HG02678 (cell line): ENCODE data around the gene SNX33.
"Not testable (repeated sequence)": the region's sequence is repeated elsewhere in the genome, so short reads cannot be mapped to it uniquely, and the experiment has no call there.

Experiments
- ATAC-seq: cut with Tn5 transposase; IDR thresholded peaks from one replicate; pipeline ENCODE4 v1.9.1; 2021; ENCODE audit warnings: mild to moderate bottlenecking, moderate library complexity; ENCODE audit not compliant: unreplicated experiment

The SNX33 gene

DNA sequence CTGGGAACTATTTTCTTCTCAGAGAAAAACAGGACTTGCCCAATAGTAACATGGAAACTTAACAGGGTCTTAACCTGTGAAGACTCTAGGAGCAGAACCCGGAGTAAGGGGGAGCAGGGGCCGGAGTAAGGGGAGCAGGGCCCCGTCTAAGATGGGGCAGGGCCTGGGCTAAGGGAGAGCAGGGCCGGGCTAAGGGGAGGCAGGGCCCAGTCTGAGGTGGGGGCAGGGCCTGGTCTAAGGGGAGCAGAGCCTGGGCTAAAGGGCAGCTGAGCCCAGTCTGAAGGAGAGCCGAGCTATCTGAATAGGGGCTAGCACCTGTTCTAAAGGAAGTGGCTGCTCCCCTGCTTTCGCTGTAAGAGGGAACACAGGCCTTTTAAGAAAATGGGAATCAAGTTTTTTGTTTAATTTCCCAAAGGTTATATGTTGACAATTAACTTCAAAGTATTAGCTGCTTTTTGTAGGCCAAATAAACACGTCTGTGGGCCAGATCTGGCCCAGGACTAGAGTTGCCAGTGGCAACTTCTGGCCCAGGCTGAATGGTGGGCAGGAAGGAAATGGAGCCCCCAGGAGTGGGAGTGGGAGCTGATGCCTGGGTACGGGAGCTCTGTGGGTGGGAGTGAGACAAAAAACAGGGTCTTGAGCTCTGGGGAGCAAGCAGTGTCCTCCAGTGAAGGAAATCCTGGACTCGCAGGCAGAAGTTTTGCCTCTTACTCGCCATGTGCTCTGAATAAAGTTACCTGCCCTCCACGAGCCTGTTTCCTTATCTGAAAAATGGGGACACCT is 32.5 kb downstream of the SNX33 start:
- no peak for ATAC-seq

DNA sequence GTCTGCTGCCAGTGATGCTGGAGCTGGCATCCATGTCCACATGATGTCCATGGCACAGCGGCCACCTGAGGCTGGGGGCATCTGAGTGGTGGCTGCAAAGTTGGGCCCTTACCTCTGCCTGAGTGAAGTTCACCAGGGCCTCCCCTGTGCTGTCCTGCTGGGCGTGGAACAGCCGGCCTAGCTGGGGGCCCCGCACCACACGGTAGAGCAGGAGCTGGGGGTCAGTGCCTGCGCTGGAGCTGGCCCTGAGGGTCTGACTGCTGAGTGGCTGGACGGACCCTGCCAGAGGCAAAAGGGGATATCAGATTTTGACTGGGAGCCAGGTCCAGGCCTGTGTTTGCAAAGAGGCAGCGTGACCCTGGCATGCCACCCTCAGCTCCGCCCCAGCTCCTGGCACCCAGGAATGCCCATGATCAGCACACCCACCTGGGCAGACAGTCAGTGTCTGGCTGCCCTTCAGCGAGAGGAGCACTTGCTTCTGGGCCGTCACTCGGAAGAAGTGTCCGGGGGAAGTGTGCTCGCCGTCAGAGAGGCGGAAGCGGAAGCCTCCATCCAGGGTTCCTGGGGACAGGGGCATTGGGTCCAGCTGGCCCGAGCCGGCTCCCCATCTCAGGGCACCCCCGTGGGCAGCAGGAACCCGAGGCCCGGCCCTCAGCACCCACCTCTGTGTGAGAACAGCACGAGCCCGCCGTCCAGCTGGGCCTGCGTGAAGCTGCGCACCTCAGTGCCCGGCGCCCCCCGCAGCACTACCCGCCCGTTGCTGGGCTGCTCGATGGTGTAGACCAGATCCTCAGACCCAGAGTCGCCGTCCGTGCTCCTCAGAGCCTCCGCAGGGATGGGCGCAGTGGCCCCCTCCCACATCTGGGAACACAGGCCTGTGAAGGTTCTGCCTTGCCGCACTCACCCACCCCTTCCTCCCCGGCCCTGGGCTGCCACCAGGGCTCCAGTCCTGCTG is 34.7 kb downstream of the SNX33 start:
- ATAC-seq, result no peak

DNA sequence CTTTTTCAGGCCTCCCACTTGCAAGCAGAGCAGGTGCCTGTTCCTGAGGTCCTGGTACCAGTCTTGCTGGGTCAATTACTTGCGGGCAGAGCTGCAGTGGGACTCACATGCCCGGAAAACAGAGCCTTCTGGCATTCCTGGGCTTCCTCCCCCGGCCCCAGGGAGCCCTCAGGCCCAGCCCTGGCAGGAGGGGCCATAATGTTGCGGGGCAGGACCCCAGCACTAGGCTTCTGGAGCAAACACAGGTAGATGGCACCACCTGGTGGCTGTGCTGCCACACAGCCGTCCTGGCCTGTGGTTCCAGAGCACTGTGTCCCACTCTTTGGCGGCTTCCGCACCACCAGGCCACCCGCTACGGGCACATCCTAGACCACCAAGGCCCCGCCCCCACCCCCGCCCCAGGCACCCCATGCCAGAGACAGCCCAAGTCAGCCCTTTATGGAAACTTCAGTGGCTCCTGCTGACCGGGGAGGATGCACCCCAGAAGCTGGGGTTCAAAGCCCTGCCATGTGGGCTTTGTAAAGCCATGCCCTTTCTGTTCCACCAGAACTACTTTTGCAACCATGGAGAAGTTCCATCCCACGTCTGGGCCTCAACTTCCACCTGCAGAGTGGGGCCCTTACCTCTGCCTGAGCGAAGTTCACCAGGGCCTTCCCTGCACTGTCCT is 36.1 kb downstream of the SNX33 start:
- not testable (repeated sequence) for ATAC-seq

DNA sequence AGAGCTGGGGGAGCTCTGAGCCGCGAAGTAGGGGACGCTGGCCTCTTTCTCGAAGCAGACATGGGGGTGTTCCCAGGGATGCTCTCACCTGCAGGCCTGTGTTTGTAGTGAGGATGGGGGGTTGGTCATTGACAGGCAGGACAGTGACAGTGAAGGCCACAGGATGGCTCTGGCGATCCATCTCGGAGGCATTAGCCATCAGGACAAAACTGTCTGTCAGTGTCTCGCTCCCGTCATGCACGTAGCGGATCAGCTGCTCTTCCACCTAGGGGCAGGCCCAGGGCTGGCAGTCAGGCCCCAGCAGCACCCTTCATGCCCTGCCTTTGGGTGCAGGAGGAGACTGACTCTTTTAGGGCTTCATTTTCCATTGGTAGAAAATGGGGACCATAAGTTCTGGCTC is 36.9 kb downstream of the SNX33 start:
- ATAC-seq, result no peak

DNA sequence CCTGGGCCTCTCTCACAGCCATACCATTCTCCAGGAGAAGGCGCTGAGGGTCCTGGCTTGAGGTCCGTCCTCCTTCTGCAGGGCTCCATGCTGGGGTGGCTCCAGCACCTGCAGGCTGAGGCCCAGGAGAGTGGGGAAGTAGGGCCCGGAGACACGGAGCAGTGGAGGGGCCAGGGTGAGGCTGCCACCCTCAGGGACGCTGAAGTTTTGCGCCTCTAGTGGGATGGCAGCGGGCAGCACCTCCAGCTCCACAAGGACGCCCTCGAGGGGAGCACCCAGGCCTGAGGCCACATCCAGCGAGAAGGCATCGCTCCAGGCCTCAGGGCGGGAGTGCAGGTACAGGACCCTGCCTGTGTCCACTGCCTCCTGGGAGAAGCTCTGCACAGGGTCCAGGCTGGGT is 37.5 kb downstream of the SNX33 start:
- no peak for ATAC-seq

DNA sequence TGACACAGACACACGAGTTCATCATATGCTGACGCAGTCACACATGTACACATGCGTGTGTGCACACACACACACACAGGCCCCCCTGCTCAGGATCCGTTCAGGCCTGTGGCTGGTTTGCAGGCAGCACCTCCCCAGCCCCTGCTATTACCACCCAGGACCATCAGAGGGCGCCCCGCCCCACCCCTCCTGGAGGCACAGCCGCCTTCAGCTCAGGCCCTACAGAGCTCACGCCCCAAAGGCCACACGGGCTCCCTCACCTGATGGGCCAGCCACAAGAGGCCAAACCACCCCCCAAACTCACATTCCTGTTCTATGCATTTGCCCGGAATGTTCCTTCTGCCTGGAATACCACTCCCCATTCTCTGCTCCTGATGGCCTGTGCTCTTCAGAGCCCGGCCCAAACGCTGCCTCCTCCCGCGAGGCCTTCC is 38.5 kb downstream of the SNX33 start:
- not testable (repeated sequence) for ATAC-seq

DNA sequence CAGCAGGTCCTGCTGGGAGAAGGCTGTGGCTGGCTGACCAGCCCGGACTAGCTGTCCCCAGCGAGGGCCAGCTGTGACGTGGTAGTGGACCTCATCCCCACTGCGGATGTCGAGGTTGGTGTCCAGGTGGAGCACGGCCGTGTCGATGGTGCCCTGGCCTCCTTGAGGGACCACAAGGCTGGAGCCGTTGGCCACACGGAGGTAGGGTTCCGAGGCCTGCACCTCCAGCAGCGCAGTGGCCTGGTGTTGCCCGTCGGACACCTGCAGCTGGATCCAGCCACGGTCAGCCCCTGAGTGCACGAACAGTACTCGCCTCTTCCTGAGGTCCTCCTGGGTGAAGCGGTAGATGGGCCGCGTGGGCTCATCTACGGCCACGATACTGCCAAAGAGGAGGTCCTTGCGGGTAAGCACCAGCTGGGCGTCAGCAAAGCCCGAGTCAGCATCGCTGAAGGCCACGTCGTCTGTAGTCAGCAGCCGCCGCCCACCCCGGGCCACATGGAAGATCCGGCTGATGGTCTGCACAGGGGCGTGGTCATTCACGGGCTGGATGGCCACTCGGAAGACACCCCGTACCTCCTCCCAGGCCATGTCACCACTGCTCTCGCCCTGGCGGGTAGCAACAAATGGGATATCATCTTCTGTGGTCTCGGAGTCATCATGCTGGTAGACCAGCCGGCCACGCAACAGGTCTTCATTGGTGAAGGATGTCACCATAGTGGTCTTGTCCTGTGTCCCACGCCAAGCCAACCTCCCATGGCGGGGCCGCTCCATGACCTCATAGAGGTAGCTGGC is 40.0 kb downstream of the SNX33 start:
- ATAC-seq, result no peak

DNA sequence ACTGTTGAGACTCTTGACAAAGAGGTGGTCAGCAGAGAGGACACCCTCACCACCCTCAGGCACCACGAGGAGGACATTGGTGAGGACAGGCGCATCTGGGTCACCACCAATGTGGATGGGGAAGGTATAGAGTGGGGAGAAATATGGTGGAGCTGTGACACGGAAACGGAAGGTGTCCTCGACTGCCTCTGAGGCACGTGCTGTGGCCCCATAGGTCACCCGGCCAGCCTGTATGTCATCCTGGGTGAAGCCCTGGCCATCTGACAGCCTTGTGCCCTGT is 40.5 kb downstream of the SNX33 start:
- ATAC-seq, result no peak

DNA sequence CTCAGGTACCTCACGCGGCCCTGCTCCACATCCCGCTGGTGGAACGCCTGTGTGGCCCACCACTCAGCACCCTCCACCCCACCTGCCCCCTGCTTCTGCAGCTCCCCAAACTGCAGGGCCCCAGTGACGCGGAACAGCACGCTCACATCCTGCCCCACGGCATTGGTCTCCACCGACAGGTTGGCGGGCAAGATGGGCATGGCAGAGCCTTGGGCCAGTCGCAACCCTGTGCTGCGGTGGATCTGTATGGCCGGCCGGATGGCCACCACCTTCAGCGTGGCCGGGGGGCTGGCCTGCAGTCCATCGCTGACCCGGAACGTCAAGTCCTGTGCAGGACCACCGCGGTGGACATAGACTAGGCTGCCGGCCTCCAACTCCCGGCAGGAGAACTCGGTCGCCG is 41.1 kb downstream of the SNX33 start:
- ATAC-seq, result no peak

DNA sequence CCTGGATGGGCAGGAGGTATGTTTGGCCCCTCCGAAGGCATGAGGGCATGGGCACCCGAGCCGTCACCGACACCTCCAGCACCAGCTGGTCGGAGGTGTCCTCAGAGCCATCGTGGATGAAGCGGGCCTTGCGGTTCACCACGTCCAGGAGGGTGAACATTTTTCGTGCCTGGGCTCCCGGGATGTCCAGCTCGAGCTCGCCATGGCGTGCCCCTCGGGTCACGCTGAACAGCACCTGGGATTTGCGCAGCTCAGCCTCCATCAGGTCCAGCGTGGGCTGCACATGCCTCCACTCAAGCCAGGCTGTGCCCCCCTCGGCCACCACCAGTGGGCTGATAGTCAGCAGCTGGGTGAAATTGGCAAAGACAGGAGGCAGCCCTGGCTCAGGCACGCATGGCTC is 41.7 kb downstream of the SNX33 start:
- ATAC-seq, result not testable (repeated sequence)

DNA sequence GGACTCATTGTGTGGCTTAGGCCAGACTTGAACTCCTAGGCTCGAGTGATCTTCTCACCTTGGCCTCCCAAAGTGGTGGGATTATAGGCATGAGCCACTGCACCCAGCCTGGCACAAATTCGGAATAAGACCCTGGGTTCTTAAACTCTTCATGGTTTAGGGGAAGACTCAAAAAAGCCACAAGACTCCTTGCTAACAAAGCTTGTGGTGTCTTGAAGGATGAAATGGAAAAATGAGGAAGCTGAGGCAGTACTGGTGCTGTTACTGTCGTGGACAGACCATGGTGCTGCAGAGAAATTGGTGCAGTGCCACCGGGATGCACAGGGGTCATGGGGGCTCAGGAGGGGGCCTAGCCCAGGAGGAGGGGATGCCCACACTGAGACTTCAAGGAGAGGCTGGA is 44.6 kb downstream of the SNX33 start:
- ATAC-seq, result not testable (repeated sequence)

DNA sequence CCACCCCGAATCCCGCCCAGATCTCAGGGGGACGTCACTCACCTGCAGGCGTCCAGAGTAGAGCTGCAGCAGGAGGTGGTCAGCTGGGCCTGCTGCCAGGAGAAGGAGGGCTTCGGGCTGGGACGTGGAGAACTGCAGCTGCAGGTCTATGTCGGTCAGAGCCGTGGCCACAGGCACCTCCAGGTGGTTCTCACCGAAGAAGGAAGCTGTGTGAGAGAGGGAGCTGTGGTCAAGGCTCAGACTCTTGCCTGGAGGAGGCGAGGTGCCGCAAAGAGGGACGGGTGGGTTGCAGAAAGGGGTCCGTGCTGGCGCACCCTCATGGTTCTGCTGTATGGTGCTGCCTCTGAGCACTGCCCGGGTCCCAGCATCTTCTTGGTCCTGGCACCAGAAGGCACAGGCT is 45.3 kb downstream of the SNX33 start:
- ATAC-seq, result not testable (repeated sequence)

DNA sequence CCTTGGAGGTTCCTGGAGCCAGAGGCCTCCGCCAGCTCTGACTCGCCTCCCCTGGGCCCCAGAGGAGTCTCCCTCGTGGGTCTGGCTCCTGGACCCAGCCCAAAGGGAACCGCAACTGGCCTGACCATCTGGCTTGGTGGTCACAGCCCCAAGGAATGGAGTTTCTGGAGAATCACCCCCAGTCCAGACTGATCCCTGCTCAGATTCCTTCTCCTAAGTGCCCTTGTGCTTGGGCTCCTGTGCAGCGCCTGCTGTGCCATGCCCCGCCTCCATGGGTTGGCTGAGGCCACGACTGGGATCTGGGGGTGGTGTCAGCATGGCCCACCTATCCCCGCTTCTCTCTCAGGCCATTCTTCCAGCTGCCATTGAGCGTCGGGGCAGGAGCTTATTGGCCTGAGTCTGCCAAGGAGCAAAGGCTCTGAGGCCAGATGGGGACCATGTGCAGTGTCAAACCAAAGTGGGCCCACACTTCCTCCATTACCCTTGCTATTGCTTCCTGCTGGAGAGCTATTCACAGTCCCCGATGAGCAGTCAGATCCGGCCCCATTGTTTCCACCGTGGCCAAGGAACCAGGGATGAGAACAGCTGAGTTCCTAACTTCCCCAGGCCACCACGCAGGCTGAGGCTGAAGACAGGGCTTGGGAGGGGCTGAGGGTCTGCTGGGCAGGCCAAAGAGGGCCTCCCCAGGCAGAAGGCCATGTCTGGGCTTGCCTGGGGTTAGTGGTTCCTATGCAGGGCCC is 46.0 kb downstream of the SNX33 start:
- no peak for ATAC-seq

DNA sequence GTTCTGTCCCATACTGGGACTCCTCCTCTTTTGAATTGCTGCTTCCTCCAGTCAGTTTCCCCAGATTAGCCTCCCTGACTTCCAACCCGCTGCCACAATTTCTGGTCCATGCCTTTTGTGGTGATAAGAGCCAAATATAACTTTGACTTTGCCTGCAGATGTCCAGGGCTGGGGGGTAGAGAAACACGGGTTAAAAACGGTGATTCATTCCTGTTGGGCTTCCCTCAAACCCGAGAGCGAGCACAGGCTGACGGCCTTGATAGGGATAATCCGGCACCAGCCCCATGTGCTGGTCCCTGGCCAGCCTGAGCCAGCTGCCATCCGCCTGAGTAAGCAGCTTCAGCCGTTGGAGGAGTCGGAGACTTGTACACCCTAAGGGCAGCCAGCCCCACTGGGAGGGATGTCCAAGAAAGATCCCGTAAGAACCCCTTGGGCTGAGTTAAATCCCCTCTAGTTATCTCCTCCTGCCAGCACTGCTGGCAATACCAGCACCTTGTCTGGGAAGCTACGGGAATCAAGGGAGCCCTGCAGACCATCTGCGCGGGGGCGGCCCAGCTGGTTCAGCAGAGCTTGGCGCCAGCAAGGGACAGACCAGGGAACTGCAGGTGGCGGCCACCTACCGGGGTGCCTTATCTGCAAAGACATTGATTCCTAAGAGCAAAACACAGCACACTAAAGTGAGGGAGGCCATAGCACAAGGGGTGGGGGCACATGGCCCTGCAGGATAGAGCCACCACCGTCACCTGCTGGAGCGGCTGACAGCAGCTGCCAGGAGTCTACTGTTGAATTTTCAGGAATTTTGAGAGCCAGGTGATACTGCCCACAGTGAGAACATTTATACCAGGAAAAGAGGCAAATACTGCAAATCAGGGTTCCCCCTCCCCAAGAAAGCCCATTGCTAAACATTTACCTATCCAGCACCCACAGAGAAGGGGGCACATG is 46.8 kb downstream of the SNX33 start:
- ATAC-seq, result no peak

DNA sequence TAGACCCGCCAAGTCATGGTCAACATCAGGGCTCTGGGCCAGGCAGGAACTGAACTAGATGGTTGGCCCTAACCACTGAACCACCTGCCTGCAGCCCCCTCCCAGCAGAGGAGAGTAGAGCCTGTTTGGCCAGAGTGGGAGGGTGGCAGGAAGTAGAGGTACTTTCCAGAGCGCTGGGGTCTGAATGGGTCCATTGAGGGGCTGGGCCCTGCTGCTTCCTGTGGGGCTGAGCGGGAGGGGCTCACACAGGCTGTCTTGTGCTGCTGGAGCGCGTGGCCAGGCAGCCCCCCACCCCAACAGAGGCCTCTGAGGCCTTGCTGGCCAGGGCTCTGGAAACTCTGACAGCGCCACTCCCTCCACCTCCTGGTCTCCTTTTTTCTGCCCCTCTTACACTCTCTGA is 47.5 kb downstream of the SNX33 start:
- ATAC-seq, result no peak

DNA sequence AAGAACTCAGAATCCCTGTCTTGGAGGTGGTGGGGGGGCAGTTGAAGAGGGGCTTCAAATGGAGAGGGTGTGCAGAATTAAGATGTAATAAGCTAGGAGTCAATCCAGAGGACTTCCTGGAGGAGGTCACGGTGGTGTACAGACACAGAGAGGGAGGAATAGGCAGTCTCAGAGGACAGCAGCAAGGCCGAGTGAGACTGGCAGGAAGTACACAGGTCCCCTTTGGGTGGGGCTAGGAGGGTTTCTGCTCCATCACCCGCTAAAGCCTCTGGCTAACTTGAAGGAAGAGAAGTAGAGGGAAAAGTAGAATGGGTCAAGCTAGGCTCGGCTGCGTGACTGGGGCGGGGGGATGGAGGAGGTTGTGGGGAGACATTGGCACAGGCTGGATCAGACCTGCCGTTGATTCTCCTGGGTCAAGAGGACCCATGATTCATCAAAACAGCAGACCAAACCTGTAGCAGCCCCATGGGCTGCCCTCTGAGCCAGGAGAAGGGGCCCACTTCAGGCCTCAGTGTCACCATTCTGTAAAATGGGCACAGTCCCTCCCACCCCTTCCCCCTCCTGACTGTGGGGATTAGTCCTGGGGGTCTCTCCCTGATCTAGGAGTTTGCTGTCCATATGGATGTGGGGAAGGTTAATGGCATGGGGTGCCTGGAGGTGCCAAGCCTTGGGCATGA is 48.1 kb downstream of the SNX33 start:
- no peak for ATAC-seq

DNA sequence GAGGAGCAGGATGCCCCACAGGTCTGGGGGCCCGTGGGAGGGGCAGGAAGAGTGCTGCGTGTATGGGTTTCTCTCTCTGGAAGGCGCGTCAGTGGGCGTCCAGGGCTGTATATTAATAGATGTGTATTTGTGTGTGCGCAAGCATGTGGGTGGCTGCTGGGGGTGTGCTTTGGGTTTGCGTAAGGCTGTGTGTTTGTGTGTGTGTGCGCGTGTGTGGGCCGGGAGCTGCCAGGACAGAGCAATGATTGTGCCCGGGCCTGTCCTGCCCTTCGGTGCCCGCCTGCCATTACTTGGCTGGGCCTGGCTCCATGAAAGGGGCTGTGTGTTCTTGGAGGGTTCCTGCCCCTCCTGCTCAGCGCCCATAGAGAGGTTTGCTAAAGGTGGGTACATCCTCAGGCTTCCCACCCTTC is 48.6 kb downstream of the SNX33 start:
- no peak for ATAC-seq

DNA sequence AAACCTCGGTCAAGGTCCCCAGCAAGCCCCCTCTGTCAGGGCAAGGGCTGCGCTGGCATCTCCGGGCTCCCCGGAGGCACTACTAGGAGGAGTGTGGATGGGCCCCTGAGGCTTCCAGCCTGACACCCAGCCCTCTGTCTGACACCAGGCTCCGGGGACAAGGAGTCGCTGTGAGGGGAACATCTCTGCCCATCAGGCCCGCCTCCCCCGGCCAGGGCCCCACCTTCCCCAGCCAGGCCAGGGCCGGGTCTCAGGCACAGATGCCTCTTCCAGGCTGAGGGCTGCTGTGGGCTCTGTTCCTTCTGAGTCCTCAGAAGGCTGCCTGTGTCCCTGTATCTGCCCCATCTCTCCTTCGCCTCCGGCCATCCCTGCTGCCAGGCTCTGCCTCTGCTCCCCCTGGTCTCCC is 49.1 kb downstream of the SNX33 start:
- no peak for ATAC-seq

DNA sequence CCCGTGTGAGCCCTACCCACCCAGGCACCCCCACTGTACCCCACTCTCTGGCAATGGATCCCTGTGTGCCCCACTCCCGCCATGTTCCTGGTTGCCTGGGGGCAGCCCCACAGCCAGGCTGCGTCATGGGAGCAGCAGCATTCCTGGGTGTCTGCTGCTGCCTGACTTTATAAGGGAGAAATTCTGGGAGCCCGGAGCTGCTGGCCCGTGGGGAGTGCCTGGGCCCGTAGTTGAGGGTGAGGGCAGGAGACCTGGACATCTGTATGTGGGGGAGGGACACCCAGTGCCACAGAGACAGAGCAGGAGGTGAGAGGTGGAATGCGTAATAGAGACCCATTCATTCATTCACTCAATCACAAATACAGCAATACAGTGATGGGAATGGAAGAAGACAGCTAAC is 49.8 kb downstream of the SNX33 start:
- no peak for ATAC-seq
